ENCODE measurements around the gene B4GALT6. TPM values are rescaled to one million over a fixed set of nuclear protein-coding genes. Genes with fewer than 3 reads are reported as not detected.
"Not testable (repeated sequence)": the region's sequence is repeated elsewhere in the genome, so short reads cannot be mapped to it uniquely, and the experiment has no call there.

Gene B4GALT6, protein sequence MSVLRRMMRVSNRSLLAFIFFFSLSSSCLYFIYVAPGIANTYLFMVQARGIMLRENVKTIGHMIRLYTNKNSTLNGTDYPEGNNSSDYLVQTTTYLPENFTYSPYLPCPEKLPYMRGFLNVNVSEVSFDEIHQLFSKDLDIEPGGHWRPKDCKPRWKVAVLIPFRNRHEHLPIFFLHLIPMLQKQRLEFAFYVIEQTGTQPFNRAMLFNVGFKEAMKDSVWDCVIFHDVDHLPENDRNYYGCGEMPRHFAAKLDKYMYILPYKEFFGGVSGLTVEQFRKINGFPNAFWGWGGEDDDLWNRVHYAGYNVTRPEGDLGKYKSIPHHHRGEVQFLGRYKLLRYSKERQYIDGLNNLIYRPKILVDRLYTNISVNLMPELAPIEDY
- 10 to 100 TPM; 18.6 to 33.0 (median 20.6) TPM for total RNA-seq
- total RNA-seq (2013), result 18.2 TPM

DNA sequence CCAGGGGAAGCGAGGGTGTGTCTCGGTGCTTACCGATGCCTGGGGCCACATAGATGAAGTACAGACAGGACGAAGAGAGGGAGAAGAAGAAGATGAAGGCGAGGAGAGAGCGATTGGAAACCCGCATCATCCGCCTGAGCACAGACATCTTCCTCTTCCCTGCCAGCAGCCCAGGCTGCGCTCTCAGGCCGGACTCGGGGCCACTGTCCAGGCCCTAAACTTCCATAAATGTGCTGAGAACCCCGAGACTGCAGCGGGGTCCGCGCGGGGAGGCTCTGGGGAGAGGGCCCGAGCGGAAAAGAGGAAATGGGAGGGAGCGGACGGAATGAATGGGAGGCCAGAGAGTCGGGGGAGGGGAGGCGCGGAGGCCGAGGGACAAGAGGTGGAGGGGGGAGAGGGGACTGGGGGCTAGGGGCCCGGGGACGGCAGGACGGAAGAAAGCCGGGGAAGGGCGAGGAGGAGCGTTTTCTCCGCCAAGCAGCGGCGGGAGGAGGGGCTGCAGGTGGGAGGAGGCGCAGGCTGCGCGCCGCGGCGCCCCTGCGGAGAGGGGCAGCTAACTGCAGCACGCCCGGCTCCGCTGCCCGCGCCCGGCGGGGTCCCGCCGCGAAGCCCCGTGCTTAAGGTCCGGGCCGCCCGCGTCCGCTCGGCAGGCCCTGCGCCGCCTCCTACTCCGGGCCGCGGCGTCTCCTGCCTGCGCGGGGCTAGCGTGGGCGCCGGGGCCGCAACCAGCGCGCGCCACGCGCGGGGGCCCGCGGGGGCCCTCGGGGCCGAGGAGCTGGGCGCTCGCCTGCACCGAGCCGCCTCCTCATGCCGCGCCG lies at the start of gene B4GALT6:
B4GALT6 (minus strand) TSS at position 303 of the 818 bp plus-strand sequence; CDS start at position 148, 155 bp downstream.
- H3K4me3 ChIP-seq (ENCODE audit: low read length), result peak within 1 kb of the TSS; percentile 70
- H3K4me1 Mint-ChIP-seq, result peaks cover 38 to 52% of the 10 kb centered on the region in 2 donors
- no peaks in the 10 kb centered on the region for H3K9me3 ChIP-seq (ENCODE audit: control insufficient read depth, insufficient read depth, low read length)
- H3K36me3 Mint-ChIP-seq, result no peaks in the 10 kb centered on the region
- intact Hi-C loops (cut with micrococcal nuclease), result loop anchor here (5.0 to 10.0 kb wide), 3 partner anchors 32 to 330 kb away; partner anchors contain the start of genes RNF125 and TRAPPC8
- no peaks in the 10 kb centered on the region for H3K9me3 Mint-ChIP-seq
- peak within 1 kb of the TSS; percentile 99 for H3K4me3 Mint-ChIP-seq
- H3K27ac Mint-ChIP-seq, result peak within 1 kb of the TSS; percentile 90 to 92
- H3K27me3 Mint-ChIP-seq (ENCODE audit: low read depth in 2 of 2), result peaks cover 0 to 2% of the 10 kb centered on the region in 2 donors
- no peaks in the 10 kb centered on the region for H3K36me3 ChIP-seq (ENCODE audit: control insufficient read depth, insufficient read depth, low read length)
- peak; percentile 40 to 49 (median 41) for ATAC-seq
- H3K27ac ChIP-seq (ENCODE audit: low read length), result peak within 1 kb of the TSS; percentile 96
- TF ChIP-seq, protein P1, sequence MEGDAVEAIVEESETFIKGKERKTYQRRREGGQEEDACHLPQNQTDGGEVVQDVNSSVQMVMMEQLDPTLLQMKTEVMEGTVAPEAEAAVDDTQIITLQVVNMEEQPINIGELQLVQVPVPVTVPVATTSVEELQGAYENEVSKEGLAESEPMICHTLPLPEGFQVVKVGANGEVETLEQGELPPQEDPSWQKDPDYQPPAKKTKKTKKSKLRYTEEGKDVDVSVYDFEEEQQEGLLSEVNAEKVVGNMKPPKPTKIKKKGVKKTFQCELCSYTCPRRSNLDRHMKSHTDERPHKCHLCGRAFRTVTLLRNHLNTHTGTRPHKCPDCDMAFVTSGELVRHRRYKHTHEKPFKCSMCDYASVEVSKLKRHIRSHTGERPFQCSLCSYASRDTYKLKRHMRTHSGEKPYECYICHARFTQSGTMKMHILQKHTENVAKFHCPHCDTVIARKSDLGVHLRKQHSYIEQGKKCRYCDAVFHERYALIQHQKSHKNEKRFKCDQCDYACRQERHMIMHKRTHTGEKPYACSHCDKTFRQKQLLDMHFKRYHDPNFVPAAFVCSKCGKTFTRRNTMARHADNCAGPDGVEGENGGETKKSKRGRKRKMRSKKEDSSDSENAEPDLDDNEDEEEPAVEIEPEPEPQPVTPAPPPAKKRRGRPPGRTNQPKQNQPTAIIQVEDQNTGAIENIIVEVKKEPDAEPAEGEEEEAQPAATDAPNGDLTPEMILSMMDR (IDR thresholded peaks at IDR 0.05), result no peak
- H3K27me3 ChIP-seq (ENCODE audit: control insufficient read depth, insufficient read depth, low read length), result no peaks in the 10 kb centered on the region
- peak; percentile 37 to 54 for DNase-seq
- H3K4me1 ChIP-seq (ENCODE audit: control insufficient read depth, insufficient read depth, low read length), result peaks cover 15% of the 10 kb centered on the region
- WGBS (ENCODE audit: insufficient coverage), result under 1% methylated on average over 86 of the region's 86 CpGs

DNA sequence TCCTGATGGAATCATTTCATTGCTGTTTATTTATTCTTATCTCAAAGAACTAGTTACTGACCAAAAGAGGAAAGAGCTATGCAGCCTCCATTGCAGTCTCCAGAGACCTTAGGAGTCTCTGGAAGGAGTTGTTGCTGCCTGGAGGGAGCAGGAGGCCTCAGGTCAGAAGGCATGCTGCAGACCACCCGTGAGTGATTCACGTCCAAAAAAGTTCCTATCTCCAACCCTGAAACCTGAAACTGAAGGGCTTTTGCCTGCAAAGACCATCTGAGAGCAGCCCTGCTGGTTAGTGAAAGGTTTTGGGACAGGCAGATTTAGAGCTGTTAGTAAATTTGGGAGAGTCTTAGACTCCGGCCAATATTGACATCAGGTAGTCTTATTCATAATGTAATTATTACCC lies 47.2 kb upstream of the B4GALT6 start:
- no peak overlapping the region for H3K27ac Mint-ChIP-seq
- no peaks in the 10 kb centered on the region for H3K27me3 ChIP-seq (ENCODE audit: control insufficient read depth, insufficient read depth, low read length)
- no peaks in the 10 kb centered on the region for H3K9me3 ChIP-seq (ENCODE audit: control insufficient read depth, insufficient read depth, low read length)
- H3K36me3 ChIP-seq (ENCODE audit: control insufficient read depth, insufficient read depth, low read length), result no peaks in the 10 kb centered on the region
- intact Hi-C loops (cut with micrococcal nuclease), result no loop called here
- no peaks in the 10 kb centered on the region for H3K9me3 Mint-ChIP-seq
- DNase-seq (no peak), ATAC-seq (no peak)
- no peak overlapping the region for H3K27ac ChIP-seq (ENCODE audit: low read length)
- no peaks in the 10 kb centered on the region for H3K4me1 Mint-ChIP-seq
- TF ChIP-seq, protein P1 (IDR thresholded peaks at IDR 0.05), result no peak
- no peaks in the 10 kb centered on the region for H3K36me3 Mint-ChIP-seq
- no peaks in the 10 kb centered on the region for H3K4me1 ChIP-seq (ENCODE audit: control insufficient read depth, insufficient read depth, low read length)
- 85% methylated on average over 2 of the region's 3 CpGs for WGBS (ENCODE audit: insufficient coverage)
- H3K4me3 Mint-ChIP-seq, result no peak overlapping the region
- H3K4me3 ChIP-seq (ENCODE audit: low read length), result no peak overlapping the region
- H3K27me3 Mint-ChIP-seq (ENCODE audit: low read depth in 2 of 2), result peaks cover 15 to 50% of the 10 kb centered on the region in 2 donors

DNA sequence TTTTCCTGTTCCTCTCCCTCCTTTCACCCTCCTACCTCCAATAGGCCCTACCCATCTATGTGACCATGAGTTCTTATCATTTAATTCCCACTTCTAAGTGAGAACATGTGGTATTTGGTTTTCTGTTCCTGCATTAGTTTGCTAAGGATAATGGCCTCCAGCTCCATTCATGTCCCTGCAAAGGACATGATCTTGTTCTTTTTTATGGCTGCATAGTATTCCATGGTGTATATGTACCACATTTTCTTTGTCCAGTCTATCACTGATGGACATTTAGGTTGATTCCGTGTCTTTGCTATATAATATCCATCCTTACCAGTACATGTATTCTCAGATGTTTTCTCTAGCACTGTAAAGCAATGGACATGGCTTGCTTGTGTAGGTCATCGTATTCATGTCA lies 44.8 kb upstream of the B4GALT6 start:
- ATAC-seq; H3K36me3 ChIP-seq (ENCODE audit: control insufficient read depth, insufficient read depth, low read length); H3K36me3 Mint-ChIP-seq; DNase-seq; H3K9me3 Mint-ChIP-seq; H3K4me1 Mint-ChIP-seq; H3K27ac ChIP-seq (ENCODE audit: low read length); H3K4me1 ChIP-seq (ENCODE audit: control insufficient read depth, insufficient read depth, low read length); H3K4me3 ChIP-seq (ENCODE audit: low read length); intact Hi-C loops (cut with micrococcal nuclease); H3K4me3 Mint-ChIP-seq; H3K27ac Mint-ChIP-seq; H3K27me3 ChIP-seq (ENCODE audit: control insufficient read depth, insufficient read depth, low read length); H3K9me3 ChIP-seq (ENCODE audit: control insufficient read depth, insufficient read depth, low read length): not testable (repeated sequence)
- H3K27me3 Mint-ChIP-seq (ENCODE audit: low read depth in 2 of 2), result peaks cover 17 to 51% of the 10 kb centered on the region in 2 donors
- 100% methylated on average over 1 of the region's 2 CpGs for WGBS (ENCODE audit: insufficient coverage)
